Activated CD4-positive, alpha-beta T cell treated with anti-CD3 and anti-CD28 coated beads for 48 hours (primary cell): Measurements from ENCODE around the gene FCN1.

ENCODE experiments used
- DNase-seq: peaks from one replicate; pipeline ENCODE4 v3.0.0-alpha.2; 2020

Gene FCN1

DNA sequence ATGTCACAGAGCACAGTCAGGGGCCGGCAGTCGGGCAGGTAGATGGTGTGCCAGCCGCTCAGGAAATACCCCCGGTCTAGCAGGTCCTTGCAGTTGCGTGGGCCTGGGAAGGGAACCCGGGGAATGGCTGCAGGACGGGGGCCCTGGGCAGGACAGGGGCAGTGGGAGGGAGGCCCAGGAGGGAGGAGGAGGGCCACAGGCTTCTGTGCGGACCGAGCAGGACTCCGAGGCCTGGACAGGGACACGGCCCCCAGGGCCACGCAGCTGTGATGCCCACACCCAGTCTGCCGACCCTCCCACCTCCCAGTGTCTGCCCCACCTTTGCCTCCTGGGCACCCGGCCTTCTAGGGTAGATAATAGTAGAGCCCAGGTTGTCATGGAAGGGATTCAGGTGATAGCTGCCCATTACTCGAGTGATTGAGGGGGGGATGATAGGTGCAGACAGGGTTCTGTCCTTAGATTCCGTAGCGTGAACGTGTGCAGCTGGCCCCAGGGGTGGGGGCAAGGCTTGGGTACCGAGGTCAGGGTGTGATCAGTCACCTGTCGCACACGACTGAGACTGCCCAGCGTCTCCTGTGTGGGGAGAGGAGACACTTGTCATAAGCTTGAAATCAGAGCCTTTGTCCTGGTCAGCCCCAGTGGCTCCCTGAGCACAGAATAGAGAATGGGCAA lies 4.5 kb downstream of the FCN1 start:
- DNase-seq = no peak

DNA sequence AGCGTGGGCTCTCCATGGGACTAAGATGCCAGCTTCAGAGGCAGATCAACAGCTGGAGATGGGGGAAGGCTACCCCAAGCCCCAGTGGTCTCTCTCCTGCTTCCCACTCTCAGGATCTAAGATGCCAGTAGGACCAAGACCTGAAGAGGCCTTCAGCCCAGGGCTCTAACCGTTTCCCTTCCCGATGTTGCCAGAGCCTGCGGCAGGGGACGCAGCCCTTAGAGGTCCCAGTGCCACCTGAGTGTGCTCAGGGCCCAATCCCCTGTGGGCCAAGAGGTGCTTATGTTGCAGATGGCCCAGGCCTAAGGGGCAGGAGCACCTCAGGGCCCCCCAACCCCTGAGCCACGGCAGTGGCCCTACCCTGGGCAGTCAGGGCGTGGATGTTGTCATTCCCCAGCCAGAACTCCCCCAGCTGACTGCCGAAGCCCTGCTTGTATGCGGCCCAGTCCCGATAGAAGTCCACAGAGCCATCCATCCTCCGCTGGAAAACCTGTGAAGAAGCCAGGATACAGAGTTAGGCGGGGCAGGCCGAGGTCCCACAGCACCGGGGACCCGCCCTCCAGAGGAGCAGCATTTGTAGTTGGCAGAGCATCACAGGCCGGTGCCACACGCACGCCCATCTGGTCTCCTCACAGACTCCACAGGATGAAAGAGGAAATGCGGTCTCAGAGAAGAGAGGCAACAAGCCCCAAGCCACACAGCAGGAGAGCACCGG lies 5.4 kb downstream of the FCN1 start:
- no peak for DNase-seq

DNA sequence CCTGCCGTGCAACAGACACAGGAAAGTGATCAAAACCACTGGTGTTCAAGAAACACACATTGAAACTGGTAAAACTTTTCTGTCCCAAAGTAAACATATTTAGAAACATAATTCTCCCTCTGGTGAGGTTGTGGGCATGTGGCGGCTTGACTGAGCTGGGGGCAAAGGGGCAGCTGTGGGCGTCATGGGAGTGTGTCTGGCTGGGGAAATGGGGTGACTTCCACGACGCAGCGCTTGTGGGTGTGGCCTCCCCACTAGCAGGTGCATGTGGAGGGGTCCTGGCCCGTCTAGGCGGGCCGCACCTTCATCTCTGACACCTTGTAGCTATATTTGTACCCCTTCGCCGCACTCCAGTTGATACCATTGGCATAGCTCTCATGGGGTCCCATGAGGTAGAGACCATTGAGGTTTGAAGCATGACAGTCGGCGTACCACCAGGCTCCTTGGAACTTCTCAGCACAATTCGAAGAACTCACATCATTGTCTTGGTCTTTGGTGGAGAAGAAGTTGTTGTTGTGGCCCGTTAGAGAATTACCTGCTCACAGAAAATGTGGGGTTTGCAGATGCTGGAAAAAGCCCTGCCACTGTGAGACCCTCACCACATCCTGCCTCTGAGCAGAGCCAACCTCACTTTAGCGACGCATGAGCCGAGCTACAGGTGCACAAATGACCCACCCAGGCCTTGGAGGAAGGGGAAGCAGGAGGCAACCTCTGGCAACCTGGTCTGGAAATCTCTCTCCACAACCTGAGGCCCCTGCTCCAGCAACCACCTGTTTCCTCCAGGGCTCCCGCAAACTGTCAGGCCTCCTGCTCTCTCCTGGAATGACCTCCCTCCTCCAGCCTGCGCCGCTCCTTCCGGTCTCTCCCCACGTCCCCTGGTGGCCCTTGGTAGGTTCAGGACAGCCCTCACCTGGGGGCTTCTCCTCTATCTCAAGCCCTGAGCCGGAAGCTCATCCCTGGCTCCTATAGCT lies 7.9 kb downstream of the FCN1 start:
- no peak for DNase-seq

DNA sequence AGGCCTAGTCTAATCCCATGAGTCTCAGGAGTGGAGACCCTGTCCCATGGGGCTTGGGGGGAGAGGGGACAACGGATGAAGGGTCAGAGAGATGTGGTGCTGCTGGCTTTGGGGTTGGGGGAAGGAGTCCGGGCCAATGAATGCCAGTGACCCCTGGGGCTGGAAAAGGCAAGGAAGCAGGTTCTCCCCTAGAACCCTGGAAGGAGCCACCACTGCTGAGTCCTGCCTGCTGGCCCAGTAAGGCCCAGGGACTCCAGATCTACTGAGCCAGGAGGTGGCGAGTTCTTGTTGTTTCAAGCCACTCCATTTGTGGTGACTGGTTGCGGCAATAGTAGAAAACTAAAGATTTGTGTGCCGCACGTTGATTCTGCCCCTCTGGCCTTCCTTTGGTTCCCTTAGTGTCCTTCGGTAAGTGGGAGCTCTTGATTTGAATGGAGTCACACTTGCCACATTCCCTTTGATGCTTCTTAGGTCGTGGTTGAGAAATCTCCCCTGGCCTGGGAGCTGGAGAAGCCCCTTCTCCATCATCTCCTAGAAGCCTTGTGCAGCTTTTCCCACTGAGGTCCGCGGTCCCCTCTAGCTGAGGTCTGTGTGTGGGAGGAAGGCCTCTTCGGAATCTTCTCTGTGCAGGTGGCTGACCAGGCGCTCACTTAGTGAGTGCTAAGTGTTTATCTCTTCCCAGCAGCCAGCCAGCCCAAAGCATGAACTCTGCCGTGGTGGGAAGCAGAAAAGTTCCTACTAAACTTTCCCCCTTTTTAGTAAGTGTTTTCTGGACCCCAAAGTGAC lies 9.0 kb downstream of the FCN1 start:
- DNase-seq = no peak

DNA sequence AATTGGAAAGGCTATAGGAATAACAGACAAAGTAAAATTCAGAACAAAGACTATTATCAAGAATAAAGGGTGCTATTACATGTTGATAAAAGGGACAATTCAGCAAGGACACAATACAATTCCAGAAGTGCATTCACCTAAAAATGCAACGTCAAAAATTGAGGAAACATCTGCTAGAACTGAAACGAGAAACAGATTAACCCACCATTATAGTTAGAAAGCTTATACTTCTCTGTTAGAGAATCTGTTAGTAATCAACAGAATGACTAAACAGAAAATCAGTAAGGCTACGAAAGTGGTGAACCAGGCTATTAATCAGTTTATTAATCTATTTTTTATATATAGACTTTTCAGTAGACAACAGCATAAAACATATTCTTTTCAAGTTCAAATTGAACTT lies 14.8 kb downstream of the FCN1 start:
- DNase-seq = no peak

DNA sequence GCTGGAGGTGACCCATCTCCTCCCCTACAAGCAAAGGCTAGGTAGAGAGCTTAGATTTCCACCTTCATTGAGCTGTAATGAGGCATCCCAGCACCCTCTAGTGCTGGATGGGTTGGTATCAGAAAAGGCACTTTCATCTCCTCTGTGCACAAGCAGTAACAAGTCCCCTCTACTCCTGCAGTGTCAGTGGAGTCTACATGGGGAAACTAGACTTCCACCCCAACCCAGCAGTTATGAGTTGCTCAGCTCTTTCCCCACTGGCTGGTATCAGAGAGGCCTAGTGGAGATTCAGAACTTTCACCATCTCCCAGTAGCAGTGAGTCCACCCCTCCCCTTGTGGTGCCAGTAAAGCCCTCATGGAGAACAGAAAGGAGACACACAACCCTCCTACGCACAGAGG lies 17.9 kb downstream of the FCN1 start:
- DNase-seq = no peak

DNA sequence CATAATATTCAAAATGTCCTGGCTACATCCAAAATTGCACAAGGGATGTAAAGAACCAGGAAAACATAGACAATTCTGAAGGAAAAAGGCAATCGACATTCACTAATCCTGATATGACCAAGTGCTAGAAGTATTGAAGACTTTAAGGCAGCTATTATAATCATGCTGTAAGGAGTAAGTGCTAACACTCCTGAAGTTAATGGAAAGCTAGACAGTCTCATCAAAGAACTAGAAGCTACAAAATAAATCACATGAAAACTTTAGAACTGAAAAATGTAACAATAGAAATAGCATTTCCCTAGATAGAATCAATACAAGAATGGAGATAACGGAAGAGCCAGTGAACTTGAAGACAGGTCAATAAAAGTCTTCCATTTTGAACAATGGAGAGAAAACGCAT lies 18.5 kb downstream of the FCN1 start:
- DNase-seq = no peak

DNA sequence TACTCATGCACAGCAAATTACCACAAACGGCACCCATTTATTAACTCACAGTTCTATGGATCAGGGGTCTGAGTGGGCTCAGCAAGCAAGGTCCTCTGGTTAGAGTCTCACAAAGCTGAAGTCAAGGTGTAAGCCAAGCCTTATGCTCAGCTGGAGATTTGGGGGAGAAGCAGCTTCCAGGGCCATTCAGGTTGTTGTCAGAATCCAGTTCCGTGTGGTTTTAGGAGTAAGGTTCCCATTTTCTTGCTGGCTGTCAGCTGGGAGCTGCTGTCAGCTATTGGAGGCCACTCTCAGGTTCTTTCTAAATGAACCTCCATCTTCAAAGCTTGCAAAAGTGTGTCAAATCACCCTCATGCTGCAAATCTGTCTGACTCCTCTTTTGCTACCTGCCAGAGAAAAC lies 19.4 kb downstream of the FCN1 start:
- no peak for DNase-seq

DNA sequence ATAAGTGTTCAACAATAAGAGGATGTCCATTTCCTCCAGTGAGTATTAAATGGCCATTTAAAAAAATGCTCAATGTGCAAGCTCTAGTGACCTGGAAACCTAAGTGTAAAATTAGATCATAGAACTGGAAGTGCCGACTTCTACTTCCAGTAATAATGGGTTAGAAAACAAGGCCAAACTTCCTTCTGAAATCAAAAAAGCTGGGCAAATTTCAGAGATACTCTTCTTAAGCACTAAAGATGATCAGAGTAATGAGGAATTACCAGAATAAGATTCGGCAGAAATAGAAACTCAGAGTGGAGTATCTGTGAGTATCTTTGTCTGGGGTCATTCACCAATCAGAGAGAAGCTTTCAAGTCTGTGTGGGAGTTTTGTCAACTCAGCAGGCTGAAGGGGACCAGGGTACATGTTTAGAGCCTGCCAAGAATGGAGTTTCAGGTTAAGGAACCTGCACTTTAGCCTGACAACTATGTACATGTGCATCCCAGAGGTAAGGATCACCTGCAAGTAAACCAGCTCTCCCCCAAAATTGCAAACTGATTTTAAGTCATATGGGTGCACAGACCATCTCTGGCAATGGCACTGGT lies 20.0 kb downstream of the FCN1 start:
- no peak for DNase-seq

DNA sequence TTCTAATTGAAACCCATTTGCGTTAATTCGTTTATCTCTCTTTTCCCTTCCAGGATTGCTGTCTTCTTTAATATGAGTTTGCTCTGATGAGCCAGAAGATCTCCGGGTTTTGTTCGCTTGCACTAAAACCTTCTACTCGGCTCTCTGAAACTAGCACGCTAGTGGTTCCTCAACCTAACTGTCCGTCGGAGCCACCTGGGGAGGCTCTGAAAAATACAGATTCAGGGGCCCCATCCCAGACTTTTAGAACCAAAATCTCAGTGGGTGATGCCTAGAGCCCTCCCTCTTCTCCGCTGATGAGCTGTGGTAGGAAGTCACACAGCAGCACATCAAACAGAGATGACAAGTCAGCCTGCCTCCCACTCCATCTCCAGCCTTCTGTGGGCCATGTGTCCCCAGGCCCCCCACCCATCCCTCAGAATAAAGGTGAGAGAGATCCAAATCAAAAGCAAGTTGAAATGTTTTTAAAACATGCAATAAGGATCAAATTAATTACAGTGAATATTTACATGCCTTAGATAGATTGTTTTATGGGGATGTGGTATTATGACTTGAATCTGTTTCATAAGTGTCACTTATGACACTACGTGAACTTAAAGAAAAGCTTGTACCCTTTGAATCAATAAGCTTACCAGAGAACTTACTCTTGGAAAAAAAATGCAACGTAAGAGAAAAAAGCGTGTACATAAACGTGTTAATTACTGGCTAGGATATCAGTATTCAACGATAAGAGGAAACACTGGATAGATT lies 20.7 kb downstream of the FCN1 start:
- no peak for DNase-seq

DNA sequence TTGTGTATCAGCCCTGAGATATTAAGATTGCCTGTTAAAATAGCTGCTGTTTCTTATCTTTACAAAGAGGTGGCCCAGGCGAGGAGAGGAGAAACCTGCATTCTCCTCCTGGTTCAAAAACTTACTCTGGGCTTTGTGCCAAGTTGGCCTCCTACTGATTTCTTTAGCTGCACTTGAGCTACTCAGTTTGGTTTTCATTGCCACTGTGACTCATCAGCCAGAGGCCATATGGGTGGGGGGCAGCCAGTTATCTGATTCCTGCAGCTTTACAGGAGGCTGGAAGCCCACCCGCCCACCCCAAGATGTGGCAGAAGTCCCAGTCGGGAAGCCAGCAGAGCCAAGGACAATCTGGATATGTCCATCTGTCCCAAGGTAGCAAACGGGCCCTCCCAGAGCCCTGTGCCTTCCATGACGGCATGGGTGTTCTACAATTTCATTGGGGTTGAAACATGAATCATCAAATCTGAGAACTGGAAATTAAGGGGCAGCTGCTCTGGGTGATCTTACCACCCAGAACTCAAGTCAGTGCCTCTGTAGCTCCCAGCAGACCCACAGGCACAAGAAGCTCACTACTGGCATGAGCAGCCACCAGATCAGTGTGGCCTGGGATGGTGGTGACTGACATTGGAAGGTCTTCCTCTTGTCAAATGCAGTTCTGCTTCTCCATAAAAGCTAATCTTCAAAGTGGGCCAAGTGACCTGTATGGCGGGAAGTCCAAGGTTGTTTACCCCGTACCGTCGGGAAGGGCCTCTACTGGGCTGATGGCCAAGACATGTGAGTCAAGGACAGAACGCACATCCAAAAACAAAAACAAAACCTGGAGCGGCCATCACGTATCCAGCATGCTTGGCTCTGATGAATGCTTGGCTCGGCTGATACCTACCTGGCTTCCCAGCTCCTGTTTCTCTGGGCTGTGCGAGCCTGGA lies 21.5 kb downstream of the FCN1 start:
- no peak for DNase-seq

DNA sequence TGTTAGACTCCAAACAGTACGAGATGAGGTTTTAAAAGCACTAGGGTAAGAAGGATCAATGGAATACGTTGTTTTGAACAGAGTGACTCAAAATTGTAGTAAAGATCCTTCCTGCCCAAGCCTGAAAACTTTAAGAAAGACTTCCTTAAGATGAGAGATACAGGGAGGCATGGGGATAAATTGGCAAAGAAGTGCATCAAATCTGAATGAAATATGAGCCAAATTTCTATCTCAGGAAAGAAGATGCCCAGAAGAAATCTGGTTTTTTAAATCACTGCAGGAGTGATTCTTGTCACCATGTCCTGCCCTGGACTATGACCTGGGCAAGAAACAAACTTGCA lies 22.2 kb downstream of the FCN1 start:
- DNase-seq = no peak

DNA sequence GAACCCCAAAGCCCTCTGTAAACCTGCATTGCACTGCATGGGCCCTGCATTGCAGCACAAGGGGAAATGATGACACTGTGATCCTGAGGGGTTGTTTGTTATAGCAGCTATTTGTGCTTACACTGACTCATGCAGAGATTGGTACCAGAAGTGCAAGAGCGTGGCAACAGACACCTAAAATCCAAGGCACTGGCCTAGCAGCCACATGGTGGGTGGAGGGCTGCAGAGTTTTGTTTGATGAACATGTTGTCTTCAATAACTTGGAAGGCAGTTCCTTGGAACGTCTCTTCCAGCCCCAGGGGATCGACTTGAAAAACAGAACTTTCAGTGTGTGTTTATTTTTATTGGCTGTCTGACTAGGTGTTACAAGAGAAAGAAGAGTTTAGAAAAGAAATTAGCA lies 22.6 kb downstream of the FCN1 start:
- no peak for DNase-seq

DNA sequence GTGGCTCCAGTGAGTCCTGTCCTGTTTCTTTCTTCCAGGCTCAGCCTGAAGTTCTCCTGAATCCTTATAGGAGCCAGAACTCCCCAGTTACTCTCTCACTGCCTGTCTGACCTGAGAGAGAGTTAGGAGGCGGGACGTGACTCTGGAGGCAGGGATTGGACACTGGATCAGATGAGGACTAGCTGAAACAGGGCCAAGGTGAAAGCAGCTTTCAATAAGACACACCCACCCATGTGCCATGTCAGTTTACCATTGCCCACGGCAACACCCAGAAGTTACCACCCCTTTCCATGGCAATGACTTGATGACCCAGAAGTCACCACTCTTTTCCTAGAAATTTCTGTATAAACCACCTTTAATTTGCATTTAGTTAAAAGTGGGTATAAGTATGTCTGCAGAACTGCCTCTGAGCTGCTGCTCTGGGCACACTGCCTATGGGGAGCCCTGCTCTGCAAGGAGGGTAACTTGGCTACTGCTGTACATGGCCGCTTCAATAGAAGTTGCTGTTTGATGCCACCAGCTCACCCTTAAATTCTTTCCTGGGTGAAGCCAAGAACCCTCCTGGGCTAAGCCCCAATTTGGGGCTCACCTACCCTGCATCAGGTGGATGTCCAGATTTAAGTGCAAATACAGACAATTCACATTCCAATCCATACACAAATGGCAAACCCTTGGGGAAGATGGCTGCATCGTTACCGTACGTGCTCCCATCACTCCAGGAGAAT lies 23.4 kb downstream of the FCN1 start:
- no peak for DNase-seq

DNA sequence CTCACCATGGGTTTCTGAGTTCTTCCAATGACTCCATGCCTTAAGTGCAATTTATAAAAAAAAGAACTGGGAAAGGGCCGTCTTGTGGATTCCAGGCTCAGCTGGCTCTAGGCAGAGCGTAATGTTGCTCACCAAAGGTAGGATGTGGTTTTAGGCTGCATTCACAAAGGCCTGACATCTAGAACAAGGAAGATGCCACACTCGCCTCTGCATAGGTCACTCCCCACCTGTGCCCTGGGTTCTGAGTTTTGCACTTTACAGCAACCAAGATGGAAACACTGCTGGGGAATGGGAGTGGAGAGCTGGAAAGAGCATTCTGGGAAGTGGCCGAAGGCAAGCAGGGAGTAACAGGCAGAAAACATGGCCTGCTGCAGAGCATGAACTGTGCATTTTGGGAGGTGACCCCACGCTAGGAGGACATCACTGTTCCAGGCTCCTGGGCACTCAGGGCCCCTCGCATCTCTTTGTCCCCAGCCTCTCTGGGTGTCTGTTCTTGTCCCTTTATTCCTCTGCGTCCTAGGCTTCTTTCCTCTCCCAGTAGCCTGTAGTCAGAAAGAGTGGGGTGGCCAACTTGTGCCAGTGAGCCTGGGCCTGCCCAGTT lies 24.8 kb downstream of the FCN1 start:
- no peak for DNase-seq

DNA sequence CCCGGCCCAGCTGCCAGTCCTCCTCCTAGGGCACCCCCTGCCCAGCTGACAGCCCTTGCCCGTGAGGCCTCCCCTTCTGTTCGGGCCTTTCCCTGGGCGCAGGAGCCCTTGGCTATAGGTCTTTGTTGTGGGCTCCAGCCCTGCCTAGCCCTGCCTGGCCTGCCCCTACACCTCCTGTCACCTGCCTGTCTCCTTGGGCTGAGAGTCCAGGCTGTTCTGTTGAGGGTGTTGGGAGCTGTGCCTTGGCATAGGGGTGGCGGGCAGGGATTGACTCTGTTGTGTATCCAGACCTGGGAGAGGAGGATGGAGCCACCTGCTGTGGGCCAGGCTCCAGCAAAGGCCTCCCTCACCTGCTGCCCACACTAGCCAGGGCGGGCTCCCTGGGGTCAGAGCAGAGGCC lies 25.5 kb downstream of the FCN1 start:
- no peak for DNase-seq

DNA sequence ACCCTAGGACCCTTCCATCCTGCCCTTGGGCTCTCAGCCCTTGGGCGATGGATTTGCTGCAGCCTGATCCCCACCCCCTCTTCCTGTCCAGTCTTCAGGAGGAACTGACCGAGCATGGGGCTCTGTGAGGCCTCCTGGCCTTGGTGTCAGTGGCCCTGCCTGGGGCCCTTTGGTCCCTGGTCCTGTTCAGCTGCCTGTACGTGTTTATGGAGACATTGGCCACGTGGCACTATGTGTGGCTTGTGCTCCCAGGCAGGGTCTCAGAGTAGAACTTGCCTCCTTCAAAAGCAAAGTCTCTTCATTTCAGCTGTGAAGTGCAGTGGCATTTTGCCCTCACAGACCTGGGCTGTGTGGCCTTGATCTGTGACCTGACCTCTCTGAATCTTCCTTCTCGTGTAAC lies 26.0 kb downstream of the FCN1 start:
- no peak for DNase-seq

DNA sequence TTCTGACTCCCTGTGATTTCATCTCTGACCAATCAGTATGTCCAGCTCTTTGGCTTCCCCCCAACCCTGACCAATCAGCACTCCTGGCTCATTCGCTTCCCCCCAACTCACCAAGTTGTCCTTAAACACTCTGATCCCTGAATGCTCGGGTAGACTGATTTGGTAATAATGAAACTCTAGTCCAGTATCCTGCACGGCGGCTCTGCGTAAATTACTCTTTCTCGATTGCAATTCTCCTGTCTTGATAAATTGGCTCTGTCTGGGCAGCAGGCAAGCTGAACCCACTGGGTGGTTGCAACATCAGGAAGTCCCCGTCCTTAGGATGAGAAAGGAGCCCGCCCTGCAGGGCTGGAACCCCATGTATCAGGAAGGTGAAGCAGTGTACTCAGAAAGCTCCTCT lies 26.7 kb downstream of the FCN1 start:
- DNase-seq = no peak

DNA sequence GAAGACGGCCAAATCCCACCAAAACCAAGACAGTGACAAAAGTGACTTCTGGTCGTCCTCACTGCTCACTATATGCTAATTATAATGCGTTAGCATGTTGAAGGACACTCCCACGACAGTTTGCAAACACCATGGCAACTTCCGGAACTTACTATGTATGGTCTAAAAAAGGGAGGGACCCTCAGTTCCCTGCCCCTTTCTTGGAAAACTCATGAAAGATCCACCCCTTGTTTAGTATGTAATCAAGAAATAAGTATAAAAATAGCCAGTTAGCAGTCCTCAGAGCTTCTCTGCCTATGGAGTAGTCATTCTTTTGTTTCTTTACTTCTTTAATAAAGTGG lies 27.6 kb downstream of the FCN1 start:
- no peak for DNase-seq
